Measurements from ENCODE around the gene HK3. TPM values are rescaled to one million over a fixed set of nuclear protein-coding genes. Genes with fewer than 3 reads are reported as not detected.

Gene HK3
- total RNA-seq, 6 experiments from 2014 or later = 2.3 to 21.1 (median 9.1) TPM

DNA sequence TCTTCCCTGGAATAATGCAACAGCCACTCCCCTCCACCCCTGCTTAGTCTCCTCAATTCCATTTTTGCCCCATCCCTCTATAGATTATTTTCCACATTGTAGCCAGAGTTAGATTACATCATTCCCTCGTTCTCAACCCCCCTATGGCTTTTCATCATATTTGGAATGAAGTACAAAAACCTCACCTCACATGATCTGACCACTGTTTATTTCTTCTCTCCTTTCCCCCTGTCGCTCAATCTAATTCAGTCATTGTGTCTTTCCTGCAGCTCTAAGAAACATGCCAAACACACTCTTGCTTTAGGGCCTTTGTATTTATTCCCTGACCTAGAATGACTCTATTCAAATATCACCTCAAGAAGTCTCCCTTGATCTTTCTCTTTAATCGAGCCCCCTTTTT, 22.6 kb upstream of the HK3 start:
- no peak for TF ChIP-seq POLR2A (IDR thresholded peaks at IDR 0.05)
- TF ChIP-seq, protein P1, sequence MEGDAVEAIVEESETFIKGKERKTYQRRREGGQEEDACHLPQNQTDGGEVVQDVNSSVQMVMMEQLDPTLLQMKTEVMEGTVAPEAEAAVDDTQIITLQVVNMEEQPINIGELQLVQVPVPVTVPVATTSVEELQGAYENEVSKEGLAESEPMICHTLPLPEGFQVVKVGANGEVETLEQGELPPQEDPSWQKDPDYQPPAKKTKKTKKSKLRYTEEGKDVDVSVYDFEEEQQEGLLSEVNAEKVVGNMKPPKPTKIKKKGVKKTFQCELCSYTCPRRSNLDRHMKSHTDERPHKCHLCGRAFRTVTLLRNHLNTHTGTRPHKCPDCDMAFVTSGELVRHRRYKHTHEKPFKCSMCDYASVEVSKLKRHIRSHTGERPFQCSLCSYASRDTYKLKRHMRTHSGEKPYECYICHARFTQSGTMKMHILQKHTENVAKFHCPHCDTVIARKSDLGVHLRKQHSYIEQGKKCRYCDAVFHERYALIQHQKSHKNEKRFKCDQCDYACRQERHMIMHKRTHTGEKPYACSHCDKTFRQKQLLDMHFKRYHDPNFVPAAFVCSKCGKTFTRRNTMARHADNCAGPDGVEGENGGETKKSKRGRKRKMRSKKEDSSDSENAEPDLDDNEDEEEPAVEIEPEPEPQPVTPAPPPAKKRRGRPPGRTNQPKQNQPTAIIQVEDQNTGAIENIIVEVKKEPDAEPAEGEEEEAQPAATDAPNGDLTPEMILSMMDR (IDR thresholded peaks at IDR 0.05) = no peak
- no peaks in the 10 kb centered on the region for H3K36me3 ChIP-seq
- no peak overlapping the region for H3K27ac ChIP-seq
- intact Hi-C loops (cut with DNase I) = no loop called here
- no peaks in the 10 kb centered on the region for H3K9me3 ChIP-seq
- 75% methylated on average over 3 of the region's 3 CpGs for WGBS (ENCODE audit: insufficient coverage, low coverage, low lambda C conversion rate, missing lambda C conversion rate)
- no peaks in the 10 kb centered on the region for H3K27me3 ChIP-seq
- DNase-seq (no peak), ATAC-seq (no peak)
- H3K4me3 ChIP-seq = no peak overlapping the region
- H3K4me1 ChIP-seq = no peaks in the 10 kb centered on the region

DNA sequence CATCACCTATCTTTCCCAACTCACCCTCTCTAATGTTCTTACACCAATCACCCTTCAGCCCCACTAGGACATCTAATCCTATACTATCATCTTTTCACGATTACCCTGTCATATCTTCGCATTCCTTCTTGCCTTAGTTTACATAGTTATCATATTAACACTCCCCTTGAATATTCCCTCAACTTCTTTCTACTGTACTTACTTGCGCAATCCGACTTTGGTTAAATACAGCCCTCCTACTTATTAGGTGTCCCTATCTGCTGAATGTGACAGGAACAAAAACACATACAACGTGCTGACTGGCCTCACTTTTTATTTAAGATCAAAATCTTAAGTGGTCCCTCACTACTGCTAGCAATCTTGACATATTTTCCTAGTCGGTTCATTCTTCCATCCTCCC, 19.5 kb upstream of the HK3 start:
- no peak for ATAC-seq
- TF ChIP-seq POLR2A (IDR thresholded peaks at IDR 0.05) = no peak
- TF ChIP-seq, protein P1 (IDR thresholded peaks at IDR 0.05) = no peak
- WGBS (ENCODE audit: insufficient coverage, low coverage, low lambda C conversion rate, missing lambda C conversion rate) = 83% methylated on average over 6 of the region's 6 CpGs

DNA sequence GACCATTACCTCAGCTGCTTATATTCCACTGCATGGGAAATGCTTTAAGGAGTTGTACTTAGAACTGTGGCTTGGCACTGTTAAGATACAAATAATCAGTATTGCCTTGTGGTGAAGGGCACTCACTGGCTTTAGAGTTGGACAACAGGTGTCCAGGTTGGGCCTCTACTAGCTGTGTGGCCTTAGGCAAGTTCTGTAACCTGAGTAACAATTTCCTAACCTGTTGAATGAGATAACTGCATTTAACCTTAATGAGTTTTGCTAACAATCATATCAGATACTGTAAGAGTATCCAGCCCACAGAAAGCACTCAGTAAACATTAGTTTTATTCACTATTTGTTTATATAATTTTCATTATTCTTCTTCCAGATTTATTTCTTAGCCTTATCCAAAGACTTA, 17.2 kb upstream of the HK3 start:
- H3K4me1 ChIP-seq = no peaks in the 10 kb centered on the region
- no peak overlapping the region for H3K27ac ChIP-seq
- DNase-seq (no peak), ATAC-seq (no peak)
- no peak overlapping the region for H3K4me3 ChIP-seq
- intact Hi-C loops (cut with DNase I) = no loop called here
- H3K36me3 ChIP-seq = no peaks in the 10 kb centered on the region
- H3K27me3 ChIP-seq = no peaks in the 10 kb centered on the region
- H3K9me3 ChIP-seq = no peaks in the 10 kb centered on the region
- TF ChIP-seq POLR2A (IDR thresholded peaks at IDR 0.05) = no peak
- TF ChIP-seq, protein P1 (IDR thresholded peaks at IDR 0.05) = no peak

More for the DNA sequence above, 19.5 kb upstream of the HK3 start:
- no peak for DNase-seq
- no peaks in the 10 kb centered on the region for H3K4me1 ChIP-seq
- H3K27me3 ChIP-seq = no peaks in the 10 kb centered on the region
- intact Hi-C loops (cut with DNase I) = no loop called here
- no peaks in the 10 kb centered on the region for H3K9me3 ChIP-seq
- H3K27ac ChIP-seq = no peak overlapping the region
- no peaks in the 10 kb centered on the region for H3K36me3 ChIP-seq
- no peak overlapping the region for H3K4me3 ChIP-seq

DNA sequence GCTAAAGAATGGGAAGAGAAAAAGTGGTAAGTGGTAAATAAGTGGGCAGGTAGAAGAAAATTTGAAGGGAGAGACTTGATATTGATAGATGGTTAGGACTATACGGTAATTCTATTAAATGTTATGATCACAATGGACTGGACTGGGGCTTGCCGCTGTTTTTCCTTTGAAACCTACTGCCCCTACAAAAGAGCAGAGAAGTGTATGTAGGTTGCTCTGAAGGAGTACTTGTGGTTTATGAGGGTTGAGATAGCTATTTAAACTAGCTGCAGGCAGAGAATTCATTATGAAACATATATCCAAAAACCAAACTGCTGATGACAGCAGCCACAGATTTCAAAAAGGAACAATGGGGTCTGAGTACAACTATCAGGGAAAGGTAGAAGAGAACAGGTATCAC, 16.8 kb upstream of the HK3 start:
- H3K4me3 ChIP-seq = no peak overlapping the region
- no peaks in the 10 kb centered on the region for H3K4me1 ChIP-seq
- no peak overlapping the region for H3K27ac ChIP-seq
- ATAC-seq = no peak
- peaks cover 0 to 2% (median 0%) of the 10 kb centered on the region in 4 donors for H3K36me3 ChIP-seq
- intact Hi-C loops (cut with DNase I) = no loop called here
- no peak for TF ChIP-seq POLR2A (IDR thresholded peaks at IDR 0.05)
- TF ChIP-seq, protein P1 (IDR thresholded peaks at IDR 0.05) = no peak
- H3K9me3 ChIP-seq = no peaks in the 10 kb centered on the region
- DNase-seq = no peak
- 54% methylated on average over 2 of the region's 2 CpGs for WGBS (ENCODE audit: insufficient coverage, low coverage, low lambda C conversion rate, missing lambda C conversion rate)
- H3K27me3 ChIP-seq = no peaks in the 10 kb centered on the region

DNA sequence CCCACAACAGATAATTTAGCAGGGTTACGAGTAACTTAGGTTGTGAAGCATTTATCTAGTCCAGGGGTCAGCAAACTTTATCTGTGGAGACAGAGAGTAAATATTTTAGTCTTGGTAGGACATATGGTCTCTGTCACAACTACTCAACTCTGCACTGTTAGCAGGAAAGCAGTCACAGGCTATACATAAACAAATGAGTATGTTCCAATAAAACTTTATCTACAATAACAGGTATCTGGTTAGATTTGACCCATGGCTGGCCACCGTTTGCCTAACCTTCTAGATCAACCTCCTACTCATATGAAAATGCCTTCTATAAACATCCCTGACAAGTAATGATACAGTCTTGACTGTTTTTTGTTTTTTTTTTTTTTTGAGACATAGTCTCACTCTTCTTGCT, 13.0 kb upstream of the HK3 start:
- no peaks in the 10 kb centered on the region for H3K9me3 ChIP-seq
- H3K27ac ChIP-seq = no peak overlapping the region
- WGBS (ENCODE audit: insufficient coverage, low coverage, low lambda C conversion rate, missing lambda C conversion rate) = 78% methylated on average over 2 of the region's 2 CpGs
- no peaks in the 10 kb centered on the region for H3K4me1 ChIP-seq
- H3K4me3 ChIP-seq = no peak overlapping the region
- no peak for ATAC-seq
- no peaks in the 10 kb centered on the region for H3K27me3 ChIP-seq
- TF ChIP-seq POLR2A (IDR thresholded peaks at IDR 0.05) = no peak
- TF ChIP-seq, protein P1 (IDR thresholded peaks at IDR 0.05) = no peak
- peaks cover 0 to 18% (median 10%) of the 10 kb centered on the region in 4 donors for H3K36me3 ChIP-seq
- intact Hi-C loops (cut with DNase I) = no loop called here
- DNase-seq = no peak

Measured in right lobe of liver (tissue), 6 donors.